HAP-1 (cell line): ENCODE data around the gene TTC28.

Experiments used
- DNase-seq, 2 experiments: peaks; one replicate each; pipeline ENCODE4 v3.0.0-alpha.2; 2016 to 2020; ENCODE audit warnings: low spot score in 2 of 2
- H3K27me3 ChIP-seq: fragments of 250-450 bp; sonication (Bioruptor Pico); 2 replicates; pipeline ENCODE4 v1.5.1; 2020; ENCODE audit warnings: low read depth, mild to moderate bottlenecking, moderate library complexity
- H3K36me3 ChIP-seq: fragments of 250-450 bp; sonication (Bioruptor Pico); replicated peaks from 2 replicates; pipeline ENCODE4 v1.5.1; 2020; ENCODE audit warnings: mild to moderate bottlenecking
- H3K4me1 ChIP-seq: fragments of 250-450 bp; sonication (Bioruptor Pico); 2 replicates; pipeline ENCODE4 v1.5.1; 2020; ENCODE audit warnings: mild to moderate bottlenecking
- H3K4me3 ChIP-seq: fragments of 250-450 bp; sonication (Bioruptor Pico); 2 replicates; pipeline ENCODE4 v1.5.1; 2020; ENCODE audit warnings: mild to moderate bottlenecking, moderate library complexity
- H3K9me3 ChIP-seq: fragments of 250-450 bp; sonication (Bioruptor Pico); 2 replicates; pipeline ENCODE4 v1.5.1; 2020; ENCODE audit warnings: mild to moderate bottlenecking, moderate library complexity
- in situ Hi-C: fragments of 300-500 bp; cut with MboI; formaldehyde crosslinking; loops from 3 replicates; pipeline ENCODE4 v1.14.3; 2020; ENCODE audit warnings: low sequenced_read_pairs, inconsistent platforms, mixed read lengths

The TTC28 gene

DNA sequence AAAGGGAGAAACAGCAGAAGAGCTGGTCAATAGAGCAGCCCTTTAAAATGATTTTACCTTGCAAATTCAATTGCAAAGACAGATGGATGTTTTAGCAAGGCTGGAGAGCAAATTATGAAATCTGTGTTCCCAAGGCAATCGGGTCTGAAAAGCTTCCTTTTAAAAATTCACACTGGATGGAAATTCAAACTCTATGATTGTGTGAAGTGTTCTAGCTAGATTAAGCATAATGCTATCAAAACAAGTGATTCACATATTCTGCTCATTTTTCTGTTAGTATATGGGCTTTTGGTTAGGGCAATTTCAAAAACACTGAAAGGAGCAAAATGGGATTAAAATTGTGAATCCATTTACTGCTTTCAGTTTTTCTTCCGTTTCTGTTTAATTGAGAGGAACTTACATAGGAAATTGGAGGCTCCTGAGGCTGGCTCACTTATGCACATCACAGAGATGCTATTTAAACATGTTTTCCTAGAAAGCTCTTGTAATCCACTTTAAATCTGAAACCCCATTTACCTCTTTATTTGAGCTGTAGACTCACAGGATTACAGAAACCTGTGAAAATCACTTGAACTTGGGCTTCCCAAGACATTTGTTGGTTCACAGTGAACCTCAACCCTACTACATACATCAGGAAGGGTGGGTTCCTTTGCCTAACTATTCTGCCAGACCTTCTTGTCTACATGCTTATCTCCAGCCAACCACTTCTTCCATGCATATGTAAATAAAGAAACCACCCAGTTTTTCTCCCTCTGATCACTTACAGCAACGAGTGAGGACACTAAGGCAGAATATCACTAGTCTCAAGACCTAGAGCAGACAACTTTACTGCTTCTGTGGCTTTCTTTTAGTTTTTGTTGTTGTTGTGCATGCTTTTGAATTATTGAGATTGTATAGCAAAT, 558.7 kb downstream of the TTC28 start:
- peaks cover 7% of the 10 kb centered on the region for H3K4me1 ChIP-seq
- in situ Hi-C loops, result no loop called here
- no peaks in the 10 kb centered on the region for H3K36me3 ChIP-seq
- no peak overlapping the region for H3K4me3 ChIP-seq
- DNase-seq, result no peak
- H3K27me3 ChIP-seq, result no peaks in the 10 kb centered on the region
- H3K9me3 ChIP-seq, result no peaks in the 10 kb centered on the region

DNA sequence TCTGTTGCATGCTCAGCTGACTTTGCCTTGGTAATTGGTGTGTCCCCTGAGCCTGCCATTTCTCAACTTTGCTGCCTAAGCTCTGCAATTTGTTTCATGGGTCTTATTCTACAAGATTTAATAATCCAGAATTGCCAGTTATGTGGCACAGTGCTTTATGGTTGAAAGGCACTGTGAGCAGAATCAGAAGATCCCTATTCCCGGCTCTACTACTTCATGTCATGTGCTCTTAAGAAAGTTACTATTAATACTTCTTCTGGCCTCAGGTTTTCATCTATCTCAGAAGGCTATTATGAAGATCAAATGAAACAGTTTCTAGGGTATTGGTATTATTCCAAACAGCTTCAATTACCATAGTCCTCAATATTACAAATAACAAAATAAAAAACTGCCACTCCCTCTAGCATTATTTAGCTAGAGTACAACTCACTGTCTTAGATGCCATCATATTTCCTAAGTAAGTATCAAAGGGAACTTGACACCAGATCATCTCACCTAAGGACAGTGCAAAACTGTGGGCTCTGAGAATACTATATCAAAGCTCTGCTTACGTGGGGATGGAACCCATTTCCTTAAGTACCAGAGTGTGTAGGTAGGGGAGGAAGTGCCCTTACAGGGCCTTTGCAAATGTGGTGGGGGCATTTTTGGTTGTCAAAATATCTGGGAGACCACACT, 560.5 kb downstream of the TTC28 start:
- Histone ChIP-seq H3K9me3 (no peaks in the 10 kb centered on the region), H3K4me1 (peaks cover 2% of the 10 kb centered on the region; the same call in 1 of the 2 replicates), H3K4me3 (no peak overlapping the region), H3K36me3 (no peaks in the 10 kb centered on the region), H3K27me3 (no peaks in the 10 kb centered on the region)
- no peak for DNase-seq
- in situ Hi-C loops, result no loop called here

DNA sequence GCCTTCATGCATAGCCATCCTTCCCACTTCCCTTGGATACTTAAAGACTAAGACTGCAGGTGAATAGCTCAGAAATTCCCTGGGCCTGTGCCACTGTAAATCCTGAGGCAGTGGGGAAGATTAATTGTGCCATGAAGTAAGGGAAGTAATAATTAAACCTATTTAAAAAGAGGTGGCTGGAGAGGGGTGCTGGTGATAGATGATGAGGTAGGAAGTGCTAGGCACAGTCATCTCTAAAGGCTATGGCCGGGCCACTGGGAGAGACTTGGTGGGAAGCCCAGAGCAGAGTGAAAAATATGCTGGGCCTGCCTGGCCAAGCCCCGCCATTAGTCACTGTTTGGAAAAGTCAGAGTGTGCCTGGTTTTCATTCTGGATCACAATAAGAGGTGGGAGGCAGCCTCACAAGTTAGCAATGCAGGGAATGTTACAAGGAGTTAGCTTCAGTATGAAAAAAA, 563.4 kb downstream of the TTC28 start:
- Histone ChIP-seq H3K9me3 (no peaks in the 10 kb centered on the region), H3K27me3 (no peaks in the 10 kb centered on the region), H3K4me3 (no peak overlapping the region), H3K4me1 (peaks cover 20% of the 10 kb centered on the region), H3K36me3 (no peaks in the 10 kb centered on the region)
- in situ Hi-C loops, result no loop called here
- no peak for DNase-seq

DNA sequence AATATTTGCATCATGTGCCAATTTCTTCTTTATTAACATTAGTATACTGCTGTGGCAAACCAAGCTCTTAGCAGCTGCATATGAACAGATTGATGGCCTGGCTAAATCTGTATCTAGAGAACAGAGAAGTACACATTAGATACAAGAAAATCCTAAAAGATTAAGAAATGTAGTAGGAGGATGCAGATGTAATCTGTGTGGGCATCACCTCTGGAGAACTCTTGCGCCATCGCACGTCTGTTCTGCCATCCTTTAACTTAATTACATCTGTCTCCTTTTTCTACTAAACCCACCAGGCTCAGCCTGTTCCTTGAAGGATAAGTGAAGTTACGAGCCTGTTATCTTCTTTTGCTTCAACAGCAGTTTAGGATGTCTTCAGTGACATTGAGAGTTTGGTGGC, 564.2 kb downstream of the TTC28 start:
- Histone ChIP-seq H3K4me3 (no peak overlapping the region), H3K4me1 (peaks cover 20% of the 10 kb centered on the region), H3K36me3 (no peaks in the 10 kb centered on the region), H3K9me3 (no peaks in the 10 kb centered on the region), H3K27me3 (no peaks in the 10 kb centered on the region)
- no peak for DNase-seq
- in situ Hi-C loops, result no loop called here

DNA sequence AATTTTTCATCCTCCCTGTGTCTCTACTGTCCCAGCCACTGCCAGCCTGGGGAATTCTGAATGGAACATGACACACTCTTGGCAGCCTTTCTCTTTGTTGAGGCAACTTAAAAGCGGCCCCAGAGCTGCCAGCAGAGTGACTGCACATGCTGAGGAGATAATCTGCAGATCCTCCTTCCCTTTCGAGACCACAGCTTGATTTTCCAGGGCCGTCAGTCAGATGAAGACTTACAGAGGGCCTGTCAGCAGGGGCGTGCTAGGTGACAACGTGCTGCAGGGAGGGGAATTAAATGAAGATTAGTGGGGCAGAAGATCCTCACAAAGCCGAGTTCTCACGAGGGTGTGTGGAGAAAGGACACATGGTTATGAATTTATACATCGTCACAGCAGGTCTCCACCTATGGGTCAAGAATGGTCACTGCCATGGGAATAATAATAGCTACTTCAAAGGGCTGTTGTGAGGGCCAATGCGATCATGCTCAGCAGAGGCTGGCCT, 567.0 kb downstream of the TTC28 start:
- peak; percentile 56 to 67 for DNase-seq
- in situ Hi-C loops, result no loop called here
- Histone ChIP-seq H3K4me3 (no peak overlapping the region), H3K4me1 (peaks cover 36% of the 10 kb centered on the region), H3K27me3 (no peaks in the 10 kb centered on the region), H3K36me3 (no peaks in the 10 kb centered on the region), H3K9me3 (no peaks in the 10 kb centered on the region)

DNA sequence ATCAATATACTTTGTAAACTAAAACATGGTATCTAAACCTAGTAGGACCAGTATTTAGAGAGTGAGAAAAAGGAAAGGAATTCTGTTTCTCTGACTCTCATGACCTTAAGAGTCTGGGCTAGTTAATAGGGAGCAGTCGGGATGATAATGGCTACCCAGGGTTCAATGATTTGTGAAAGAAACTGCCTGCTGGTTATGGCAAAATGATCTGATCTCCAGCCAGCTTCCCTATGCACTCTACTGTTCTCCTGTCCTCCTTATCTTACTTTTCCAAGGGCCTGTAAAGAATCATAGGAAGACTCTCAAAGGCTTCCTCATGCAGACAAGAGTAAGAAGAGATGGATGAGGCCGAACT, 567.5 kb downstream of the TTC28 start:
- Histone ChIP-seq H3K9me3 (no peaks in the 10 kb centered on the region), H3K36me3 (no peaks in the 10 kb centered on the region), H3K27me3 (no peaks in the 10 kb centered on the region), H3K4me3 (no peak overlapping the region), H3K4me1 (peaks cover 36% of the 10 kb centered on the region)
- in situ Hi-C loops, result no loop called here
- no peak for DNase-seq

DNA sequence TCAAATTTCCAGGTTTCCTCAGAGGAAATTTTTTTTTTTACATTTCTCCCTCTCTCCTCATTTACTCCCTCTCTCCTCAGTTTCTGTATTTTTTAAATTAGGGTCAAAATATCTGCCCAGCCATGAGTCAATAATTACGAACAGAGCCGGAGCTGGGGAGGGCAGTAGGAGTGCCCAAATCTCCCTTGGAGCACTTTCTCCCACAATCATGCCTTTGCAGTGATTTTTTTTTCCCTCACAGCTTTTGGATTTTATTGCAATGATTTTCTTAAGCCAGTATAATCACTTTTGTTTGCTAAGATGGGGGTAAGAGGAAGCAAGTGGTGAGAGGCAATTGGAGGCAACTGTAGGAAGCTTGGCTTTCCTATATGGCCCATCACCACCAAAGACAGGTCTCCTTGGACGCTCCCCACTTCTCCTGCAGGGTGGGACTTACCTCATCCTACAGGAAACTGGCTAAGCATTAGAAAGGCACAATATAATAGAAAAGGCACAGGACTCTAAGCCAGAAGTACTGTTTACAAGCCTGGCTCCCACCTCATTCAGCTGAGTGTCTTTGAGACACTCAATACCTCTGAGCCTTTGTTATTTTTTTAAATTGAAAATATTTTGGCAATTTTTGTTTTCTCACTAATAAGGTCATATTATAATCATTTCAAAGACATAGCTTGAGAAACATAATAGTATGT, 568.0 kb downstream of the TTC28 start:
- Histone ChIP-seq H3K9me3 (no peaks in the 10 kb centered on the region), H3K36me3 (no peaks in the 10 kb centered on the region), H3K4me1 (peaks cover 36% of the 10 kb centered on the region), H3K4me3 (no peak overlapping the region), H3K27me3 (no peaks in the 10 kb centered on the region)
- no peak for DNase-seq
- in situ Hi-C loops, result no loop called here

DNA sequence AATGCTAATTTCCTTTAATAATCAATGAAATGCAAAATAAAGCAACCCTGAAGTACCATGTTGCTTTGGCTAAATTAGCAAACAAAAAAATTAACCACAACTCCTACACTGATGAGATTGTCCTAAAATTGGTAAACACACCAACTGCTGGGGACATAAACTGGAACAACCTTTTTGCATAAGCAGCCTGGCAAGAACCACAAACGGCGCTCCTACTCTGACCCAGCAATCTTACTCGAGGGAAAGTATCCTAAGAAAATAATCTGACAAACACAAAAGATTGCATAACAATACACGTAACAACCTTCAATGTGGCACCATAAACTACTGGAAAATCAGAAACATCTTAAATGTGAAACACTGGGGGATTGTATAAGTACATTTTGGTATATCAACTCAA, 570.8 kb downstream of the TTC28 start:
- Histone ChIP-seq H3K4me1 (peaks cover 32% of the 10 kb centered on the region), H3K4me3 (no peak overlapping the region), H3K36me3 (no peaks in the 10 kb centered on the region; the same call in 1 of the 2 replicates), H3K9me3 (no peaks in the 10 kb centered on the region), H3K27me3 (no peaks in the 10 kb centered on the region)
- in situ Hi-C loops, result no loop called here
- peak; percentile 63 to 84 for DNase-seq

DNA sequence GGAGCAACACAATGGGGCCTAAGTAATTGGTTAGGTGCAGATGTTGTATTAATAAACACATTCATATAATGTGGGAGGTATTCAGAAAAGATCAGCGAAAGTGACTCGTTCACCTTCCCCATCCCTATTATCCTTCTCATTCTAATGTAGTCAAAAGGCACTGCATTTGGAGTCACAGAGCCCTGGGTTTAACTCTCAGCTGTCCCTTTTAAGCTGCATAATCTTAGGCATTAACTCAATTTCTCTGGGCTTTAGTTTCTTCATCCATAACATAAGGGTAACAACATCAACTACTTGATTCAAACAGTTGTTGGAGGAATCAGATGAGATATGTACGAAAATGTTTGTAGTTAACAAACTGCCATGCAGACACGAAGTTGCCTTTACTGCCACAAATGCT, 573.0 kb downstream of the TTC28 start:
- Histone ChIP-seq H3K4me3 (no peak overlapping the region), H3K27me3 (no peaks in the 10 kb centered on the region), H3K4me1 (peaks cover 16% of the 10 kb centered on the region), H3K9me3 (no peaks in the 10 kb centered on the region), H3K36me3 (no peaks in the 10 kb centered on the region; the same call in 1 of the 2 replicates)
- no peak for DNase-seq
- in situ Hi-C loops, result no loop called here

DNA sequence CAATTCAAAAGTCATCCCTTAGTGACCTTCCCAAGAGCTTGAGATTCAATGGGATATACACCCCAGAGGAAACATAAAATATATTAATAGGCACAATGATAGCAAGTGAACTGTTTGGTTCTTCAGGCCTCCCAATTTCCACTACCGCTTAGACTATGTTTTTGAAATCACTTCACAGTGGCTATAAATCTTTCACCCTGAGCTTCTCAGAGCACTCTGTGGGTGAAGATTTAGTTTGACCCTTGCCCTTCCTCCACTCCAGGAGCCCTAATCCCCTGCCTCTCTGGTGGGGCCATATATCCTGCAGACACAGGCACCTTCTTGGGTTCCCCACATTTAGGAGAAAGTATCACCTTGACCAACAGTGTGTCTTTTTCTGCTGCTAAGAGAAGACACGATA, 573.7 kb downstream of the TTC28 start:
- no peaks in the 10 kb centered on the region; the same call in 1 of the 2 replicates for H3K36me3 ChIP-seq

DNA sequence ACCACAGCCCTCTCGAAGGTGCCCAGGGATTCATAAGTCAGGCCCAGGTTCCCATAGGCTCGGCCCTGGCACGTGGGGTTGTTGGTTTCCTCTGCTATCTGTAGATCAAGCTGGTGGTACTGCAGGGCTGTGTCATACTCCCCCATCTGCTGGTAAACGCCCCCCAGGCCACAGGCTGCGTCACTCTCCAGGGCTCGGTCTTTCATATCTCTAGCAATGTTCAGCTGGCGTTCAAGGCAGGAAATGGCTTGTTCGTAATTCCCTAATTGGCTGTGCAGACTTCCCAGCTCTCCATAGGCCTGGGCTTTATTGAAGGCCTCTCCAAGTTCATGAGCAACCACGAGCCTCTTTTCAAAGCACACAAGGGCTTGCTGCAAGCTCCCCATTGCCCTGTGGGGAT, 574.2 kb downstream of the TTC28 start:
- H3K4me1 ChIP-seq, result peaks cover 16% of the 10 kb centered on the region
- in situ Hi-C loops, result no loop called here

More for the DNA sequence above, 573.7 kb downstream of the TTC28 start:
- Histone ChIP-seq H3K4me1 (peaks cover 16% of the 10 kb centered on the region), H3K27me3 (no peaks in the 10 kb centered on the region), H3K9me3 (no peaks in the 10 kb centered on the region), H3K4me3 (no peak overlapping the region)
- in situ Hi-C loops, result no loop called here
- no peak for DNase-seq

DNA sequence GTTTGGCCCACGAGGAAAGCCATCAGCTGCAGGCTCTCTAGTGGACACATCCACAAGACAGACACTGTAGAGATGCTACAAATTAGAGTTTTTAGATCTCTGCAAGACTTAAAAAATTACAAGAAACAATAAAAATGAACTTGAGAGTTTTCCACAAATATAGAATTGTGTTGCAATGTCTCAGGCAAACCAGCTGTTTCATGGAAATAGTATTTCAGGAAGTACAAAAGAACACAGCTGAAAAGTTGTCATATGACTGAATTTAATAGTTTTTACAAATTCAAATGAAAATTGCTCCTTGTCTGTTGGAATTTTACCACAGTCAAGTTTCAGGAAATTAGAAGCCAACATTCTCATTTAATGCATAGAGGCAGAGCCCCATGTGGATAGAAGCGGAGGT, 576.0 kb downstream of the TTC28 start:
- no peak for DNase-seq
- no peak overlapping the region for H3K4me3 ChIP-seq
- H3K4me1 ChIP-seq, result peaks cover 5% of the 10 kb centered on the region
- H3K27me3 ChIP-seq, result no peaks in the 10 kb centered on the region
- no peaks in the 10 kb centered on the region for H3K9me3 ChIP-seq
- peaks cover 7% of the 10 kb centered on the region for H3K36me3 ChIP-seq
- in situ Hi-C loops, result no loop called here

More for the DNA sequence above, 574.2 kb downstream of the TTC28 start:
- Histone ChIP-seq H3K4me3 (no peak overlapping the region), H3K27me3 (no peaks in the 10 kb centered on the region), H3K36me3 (peaks cover 1% of the 10 kb centered on the region), H3K9me3 (no peaks in the 10 kb centered on the region)
- DNase-seq, result peak in 1 of 2 experiments; percentile 36

DNA sequence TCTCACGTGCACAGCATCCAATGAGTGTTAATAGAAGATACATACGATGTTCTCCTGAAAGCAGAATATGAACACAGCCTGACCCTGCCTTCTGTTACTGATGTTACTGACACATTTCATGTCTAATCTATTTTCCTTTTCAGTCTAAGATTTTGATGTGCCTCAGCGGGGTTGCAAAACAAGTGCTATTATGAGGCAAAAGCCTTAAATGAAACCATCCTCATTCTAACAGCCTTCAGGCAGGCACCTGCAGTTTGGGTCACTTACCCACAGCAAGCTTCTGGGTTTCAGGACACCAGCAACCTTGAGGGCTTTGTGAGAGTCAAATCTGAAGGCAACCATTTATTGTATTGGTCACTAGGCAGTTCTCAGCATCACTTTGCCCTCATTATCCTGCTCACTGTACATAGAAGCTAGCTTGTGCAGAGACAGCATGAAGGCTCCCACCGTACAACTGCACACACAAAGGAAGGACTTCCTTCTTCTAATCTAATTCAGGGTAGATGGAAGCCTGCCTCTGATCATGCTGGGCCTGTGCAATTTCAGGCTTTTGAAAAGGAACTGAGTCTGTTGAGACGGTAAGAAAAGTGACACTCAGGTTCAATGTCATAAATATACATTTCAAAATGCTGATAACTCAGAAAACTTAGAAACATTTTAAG, 577.4 kb downstream of the TTC28 start:
- no peak for DNase-seq
- H3K9me3 ChIP-seq, result no peaks in the 10 kb centered on the region
- in situ Hi-C loops, result no loop called here
- H3K4me1 ChIP-seq, result no peaks in the 10 kb centered on the region; the same call in 1 of the 2 replicates
- H3K36me3 ChIP-seq, result peaks cover 7% of the 10 kb centered on the region
- no peaks in the 10 kb centered on the region for H3K27me3 ChIP-seq
- H3K4me3 ChIP-seq, result no peak overlapping the region
